ENCODE results near the gene GNG7.
"Not testable (repeated sequence)": the region's sequence is repeated elsewhere in the genome, so short reads cannot be mapped to it uniquely, and the experiment has no call there.

DNA sequence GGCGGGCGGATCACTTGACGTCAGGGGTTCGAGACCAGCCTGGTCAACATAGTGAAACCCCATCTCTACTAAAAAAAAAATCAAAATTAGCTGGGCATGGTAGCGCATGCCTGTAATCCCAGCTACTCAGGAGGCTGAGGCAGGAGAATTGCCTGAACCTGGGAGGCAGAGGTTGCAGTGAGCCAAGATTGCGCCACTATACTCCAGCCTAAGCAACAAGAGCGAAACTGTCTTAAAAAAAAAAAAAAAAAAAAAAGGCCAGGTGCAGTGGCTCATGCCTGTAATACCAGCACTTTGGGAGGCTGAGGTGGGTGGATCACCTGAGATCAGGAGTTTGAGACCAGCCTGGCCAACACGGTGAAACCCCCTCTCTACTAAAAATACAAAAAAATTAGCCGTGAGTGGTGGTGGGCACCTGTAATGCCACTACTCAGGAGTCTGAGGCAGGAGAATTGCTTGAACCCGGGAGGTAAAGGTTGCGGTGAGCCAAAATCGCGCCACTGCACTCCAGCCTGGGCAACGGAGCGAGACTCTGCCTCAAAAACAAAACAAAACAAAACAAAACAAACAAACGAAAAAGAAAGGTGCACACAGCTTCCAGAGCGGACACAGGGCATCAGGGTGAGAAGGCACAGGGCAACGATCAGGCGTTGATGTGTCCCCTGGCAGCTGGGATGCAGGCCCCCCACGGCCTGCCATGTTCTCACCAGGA is 156.9 kb downstream of the GNG7 start:
- not testable (repeated sequence) for TF ChIP-seq CTCF (IDR thresholded peaks at IDR 0.05; ENCODE audit: borderline replicate concordance, extremely low read depth, low read length, poor library complexity, severe bottlenecking); EZH2 (IDR thresholded peaks at IDR 0.05; ENCODE audit: borderline replicate concordance, low read depth, low read length, severe bottlenecking)
